Breast epithelium (tissue), 4 donors: ENCODE results near the gene GRIA4. TPM values are rescaled to one million over a fixed set of nuclear protein-coding genes. Genes with fewer than 3 reads are reported as not detected.

Experiments used
- DNase-seq, 2 donors: peaks; one replicate each; pipeline ENCODE4 v3.0.0-alpha.2; 2019; ENCODE audit warnings: low spot score in 2 of 2
- H3K27ac ChIP-seq, 2 donors: fragments of 200-600 bp; sonication (generic) in 1 of 2; one replicate each; pipeline ENCODE4 v1.5.1; 2016 to 2019; ENCODE audit warnings: mild to moderate bottlenecking in 1 of 2
- H3K27me3 ChIP-seq, 2 donors: fragments of 200-600 bp; sonication (generic) in 1 of 2; one replicate each; pipeline versions ENCODE4 v1.5.1 to v1.6.0; 2017 to 2019; ENCODE audit warnings: control low read depth in 1 of 2, mild to moderate bottlenecking in 1 of 2
- H3K36me3 ChIP-seq: fragments of 200-600 bp; one replicate; pipeline ENCODE4 v1.5.1; 2019
- H3K4me1 ChIP-seq, 2 donors: fragments of 200-600 bp; sonication (generic); one replicate each; pipeline ENCODE4 v1.5.1; 2016 to 2019; ENCODE audit warnings: control low read depth in 1 of 2
- H3K4me3 ChIP-seq, 3 donors: fragments of 200-600 bp; sonication (generic); 1 replicate in 2 of 3; 2 replicates in 1 of 3; pipeline ENCODE4 v1.5.1; 2016 to 2019; ENCODE audit warnings: mild to moderate bottlenecking in 3 of 3, moderate library complexity in 2 of 3
- H3K9me3 ChIP-seq, 2 donors: fragments of 200-600 bp; sonication (generic) in 1 of 2; one replicate each; pipeline ENCODE4 v1.5.1; 2016 to 2019; ENCODE audit warnings: control low read depth in 1 of 2
- POLR2A ChIP-seq: fragments of 450-650 bp; IDR thresholded peaks from one replicate; pipeline ENCODE4 v1.6.1; 2016; ENCODE audit warnings: antibody characterized with exemption, mild to moderate bottlenecking, moderate library complexity
- POLR2AphosphoS5 ChIP-seq, 3 donors: sonication (generic); formaldehyde crosslinking; IDR thresholded peaks; one replicate each; pipeline ENCODE4 v1.6.1; 2017; ENCODE audit warnings: antibody characterized with exemption in 3 of 3
- intact Hi-C: fragments of 100-400 bp; cut with DNase I; formaldehyde crosslinking; loops from one replicate; pipeline ENCODE4 v1.15.1; 2023; ENCODE audit warnings: low total_unique reads
- total RNA-seq, 3 donors: library from RNA; depleted of rRNA; stranded (reverse); fragments of >200 nt; gene quantifications; one replicate each; pipeline ENCODE4 v1.1.0, GENCODE V29; 2016
- TF ChIP-seq, protein P1 (sequence below), 3 donors: fragments of 450-650 bp; IDR thresholded peaks; one replicate each; pipeline ENCODE4 v1.5.1; 2016 to 2017; ENCODE audit warnings: antibody characterized with exemption in 3 of 3, mild to moderate bottlenecking in 3 of 3, moderate library complexity in 3 of 3

GRIA4 gene
- total RNA-seq, 3 donors from 2014 or later: 14.1 to 27.7 TPM; not detected in 1

- no peaks in the 10 kb centered on the region for H3K9me3 ChIP-seq
- H3K36me3 ChIP-seq: no peaks in the 10 kb centered on the region
- TF ChIP-seq POLR2AphosphoS5 (IDR thresholded peaks at IDR 0.05) (no peak), POLR2A (no peak)
- TF ChIP-seq, protein P1, sequence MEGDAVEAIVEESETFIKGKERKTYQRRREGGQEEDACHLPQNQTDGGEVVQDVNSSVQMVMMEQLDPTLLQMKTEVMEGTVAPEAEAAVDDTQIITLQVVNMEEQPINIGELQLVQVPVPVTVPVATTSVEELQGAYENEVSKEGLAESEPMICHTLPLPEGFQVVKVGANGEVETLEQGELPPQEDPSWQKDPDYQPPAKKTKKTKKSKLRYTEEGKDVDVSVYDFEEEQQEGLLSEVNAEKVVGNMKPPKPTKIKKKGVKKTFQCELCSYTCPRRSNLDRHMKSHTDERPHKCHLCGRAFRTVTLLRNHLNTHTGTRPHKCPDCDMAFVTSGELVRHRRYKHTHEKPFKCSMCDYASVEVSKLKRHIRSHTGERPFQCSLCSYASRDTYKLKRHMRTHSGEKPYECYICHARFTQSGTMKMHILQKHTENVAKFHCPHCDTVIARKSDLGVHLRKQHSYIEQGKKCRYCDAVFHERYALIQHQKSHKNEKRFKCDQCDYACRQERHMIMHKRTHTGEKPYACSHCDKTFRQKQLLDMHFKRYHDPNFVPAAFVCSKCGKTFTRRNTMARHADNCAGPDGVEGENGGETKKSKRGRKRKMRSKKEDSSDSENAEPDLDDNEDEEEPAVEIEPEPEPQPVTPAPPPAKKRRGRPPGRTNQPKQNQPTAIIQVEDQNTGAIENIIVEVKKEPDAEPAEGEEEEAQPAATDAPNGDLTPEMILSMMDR (IDR thresholded peaks at IDR 0.05): no peak
- intact Hi-C loops: no loop called here
- H3K27ac ChIP-seq: no peak overlapping the region
- no peak for DNase-seq
- no peaks in the 10 kb centered on the region for H3K27me3 ChIP-seq
- H3K4me3 ChIP-seq: no peak overlapping the region
- no peaks in the 10 kb centered on the region for H3K4me1 ChIP-seq
These were observed 229.0 kb downstream of the GRIA4 start for GRCh38 chr11:105838668-105839384.

- Histone ChIP-seq H3K9me3 (no peaks in the 10 kb centered on the region), H3K27me3 (no peaks in the 10 kb centered on the region), H3K27ac (no peak overlapping the region), H3K4me1 (no peaks in the 10 kb centered on the region), H3K4me3 (no peak overlapping the region), H3K36me3 (no peaks in the 10 kb centered on the region)
- no peak for TF ChIP-seq POLR2AphosphoS5 (IDR thresholded peaks at IDR 0.05)
- TF ChIP-seq, protein P1 (IDR thresholded peaks at IDR 0.05): no peak
- no peak for TF ChIP-seq POLR2A
- intact Hi-C loops: no loop called here
- no peak for DNase-seq
These were observed 230.5 kb downstream of the GRIA4 start for GRCh38 chr11:105840391-105840790.

GRCh38 chr11:105852403-105852802, 242.5 kb downstream of the GRIA4 start:
- Histone ChIP-seq H3K36me3 (no peaks in the 10 kb centered on the region), H3K27me3 (no peaks in the 10 kb centered on the region), H3K4me3 (no peak overlapping the region), H3K27ac (no peak overlapping the region), H3K9me3 (no peaks in the 10 kb centered on the region), H3K4me1 (no peaks in the 10 kb centered on the region)
- intact Hi-C loops: no loop called here
- no peak for DNase-seq
- TF ChIP-seq POLR2A (no peak), POLR2AphosphoS5 (IDR thresholded peaks at IDR 0.05) (no peak)
- TF ChIP-seq, protein P1 (IDR thresholded peaks at IDR 0.05): no peak

DNA sequence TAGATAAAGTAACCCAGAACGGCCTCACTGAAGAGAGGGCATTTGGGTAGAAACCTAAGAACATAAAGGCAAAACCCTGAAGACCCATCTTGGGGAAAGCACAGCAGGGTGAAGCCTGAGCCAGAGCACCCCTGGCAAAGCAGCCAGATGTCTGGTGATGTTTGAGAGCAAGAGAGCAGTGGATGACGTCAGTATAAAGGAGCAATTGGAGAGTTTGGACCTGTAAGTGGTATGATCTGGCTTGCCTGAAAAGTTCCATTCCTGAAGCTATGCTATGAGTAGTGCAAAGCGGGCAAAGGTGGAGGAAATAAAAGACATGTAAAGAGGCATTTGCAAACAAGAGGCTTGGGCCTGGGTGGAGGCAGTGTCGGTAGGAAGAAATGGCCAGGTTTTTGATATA, 244.4 kb downstream of the GRIA4 start:
- Histone ChIP-seq H3K27ac (no peak overlapping the region), H3K9me3 (no peaks in the 10 kb centered on the region), H3K27me3 (no peaks in the 10 kb centered on the region), H3K36me3 (no peaks in the 10 kb centered on the region), H3K4me3 (no peak overlapping the region), H3K4me1 (no peaks in the 10 kb centered on the region)
- no peak for DNase-seq
- intact Hi-C loops: no loop called here
- TF ChIP-seq, protein P1 (IDR thresholded peaks at IDR 0.05): no peak
- TF ChIP-seq POLR2A: no peak
- no peak for TF ChIP-seq POLR2AphosphoS5 (IDR thresholded peaks at IDR 0.05)

GRCh38 chr11:105856954-105857353, 247.1 kb downstream of the GRIA4 start:
- H3K9me3 ChIP-seq: no peaks in the 10 kb centered on the region
- H3K36me3 ChIP-seq: no peaks in the 10 kb centered on the region
- no peak for TF ChIP-seq POLR2A
- TF ChIP-seq, protein P1 (IDR thresholded peaks at IDR 0.05): no peak
- H3K4me1 ChIP-seq: no peaks in the 10 kb centered on the region
- no peak for DNase-seq
- no peak overlapping the region for H3K4me3 ChIP-seq
- H3K27ac ChIP-seq: no peak overlapping the region
- intact Hi-C loops: no loop called here
- no peaks in the 10 kb centered on the region for H3K27me3 ChIP-seq
